ENCODE results near the gene LILRB3.

LILRB3 gene

DNA sequence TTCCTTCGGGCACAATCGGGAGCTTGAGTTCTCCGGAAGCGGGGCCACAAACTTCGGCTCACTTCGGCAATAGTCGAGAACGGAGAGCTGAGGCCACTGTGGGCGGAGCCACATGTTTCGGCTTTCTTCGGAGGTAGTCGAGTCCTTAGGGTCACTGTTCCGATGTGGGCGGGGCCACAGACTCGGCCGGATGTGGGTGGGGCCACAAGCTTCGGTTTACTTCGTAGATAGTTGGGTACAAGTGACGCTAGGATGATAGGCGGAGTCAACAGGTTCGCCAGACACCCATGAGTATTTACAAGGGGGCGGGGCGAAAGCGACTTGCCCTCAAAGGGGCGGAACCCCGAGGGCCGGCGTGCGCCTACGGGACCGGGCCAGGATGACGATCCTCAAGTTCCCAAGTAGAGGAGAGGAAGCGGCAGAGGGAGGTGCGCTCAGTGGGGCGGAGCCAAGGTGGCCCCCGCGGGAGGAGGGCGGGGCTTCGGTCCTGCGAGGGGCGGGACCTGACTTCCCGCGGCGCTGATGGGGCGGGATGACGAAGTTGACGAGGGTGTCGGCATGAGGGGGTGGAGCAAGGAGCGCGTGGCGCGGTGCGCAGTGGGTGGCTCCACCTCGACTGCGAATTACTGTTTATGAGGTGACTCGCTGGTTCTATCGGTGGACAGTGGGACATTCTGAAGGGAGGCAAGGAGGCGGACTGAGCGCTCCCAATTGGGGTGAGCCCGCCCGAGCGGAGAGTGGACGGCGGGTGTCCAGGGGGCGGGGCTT is 32.9 kb downstream of the LILRB3 start:
- peak; percentile 100 for DNase-seq
- H3K36me3 ChIP-seq (ENCODE audit: control insufficient read depth in 1 of 2, insufficient read depth in 2 of 2, low read depth in 1 of 2, low read length in 2 of 2) = peaks cover 25 to 36% of the 10 kb centered on the region in 2 experiments
- peak overlapping the region; percentile 91 to 92 for H3K18ac ChIP-seq (ENCODE audit: low read depth in 1 of 2, low read length in 2 of 2)
- H2AFZ ChIP-seq (ENCODE audit: low read depth, low read length) = peak overlapping the region; percentile 33
- H2BK5ac ChIP-seq (ENCODE audit: low read depth, low read length, poor library complexity, severe bottlenecking) = peak overlapping the region; percentile 94
- H3K27me3 ChIP-seq (ENCODE audit: control insufficient read depth in 1 of 2, insufficient read depth in 1 of 2, low read length in 2 of 2) = no peaks in the 10 kb centered on the region
- no peak overlapping the region for H2AK5ac ChIP-seq (ENCODE audit: low read length, severe bottlenecking)
- peak overlapping the region; percentile 92 for H4K91ac ChIP-seq (ENCODE audit: low read length)
- peak overlapping the region in 1 of 2 experiments; percentile 8 for H2BK12ac ChIP-seq (ENCODE audit: low read length in 2 of 2)
- H2BK15ac ChIP-seq (ENCODE audit: low read depth, poor library complexity, severe bottlenecking) = peak overlapping the region; percentile 75
- peak overlapping the region; percentile 94 for H3K9ac ChIP-seq (ENCODE audit: low read length)
- peak overlapping the region in 1 of 2 experiments; percentile 80 for H3K14ac ChIP-seq (ENCODE audit: low read length in 2 of 2)
- H3K9me3 ChIP-seq (ENCODE audit: control insufficient read depth, low read length) = no peaks in the 10 kb centered on the region
- peak overlapping the region; percentile 41 for H4K8ac ChIP-seq (ENCODE audit: low read length)
- peak overlapping the region; percentile 94 for H3K27ac ChIP-seq (ENCODE audit: low read length, poor library complexity, severe bottlenecking)
- H3K4me3 ChIP-seq (ENCODE audit: insufficient read depth in 1 of 2, low read depth in 1 of 2, low read length in 2 of 2) = peak overlapping the region; percentile 64 to 89
- H3K4ac ChIP-seq (ENCODE audit: low read depth in 1 of 2, low read length in 2 of 2) = peak overlapping the region in 1 of 2 experiments; percentile 22
- peaks cover 23% of the 10 kb centered on the region for H3K79me1 ChIP-seq (replicated peaks; ENCODE audit: low read length, poor library complexity, severe bottlenecking)
- peaks cover 18% of the 10 kb centered on the region for H3K4me1 ChIP-seq (ENCODE audit: control insufficient read depth, insufficient read depth, low read depth, low read length)
- H2BK120ac ChIP-seq (ENCODE audit: low read depth, low read length) = peak overlapping the region; percentile 44
- no peak overlapping the region for H3K23ac ChIP-seq (ENCODE audit: low read length in 2 of 2)
- WGBS = 1% methylated on average over 65 of the region's 65 CpGs
- peak overlapping the region; percentile 44 for H3K4me2 ChIP-seq (ENCODE audit: low read length, poor library complexity, severe bottlenecking)

DNA sequence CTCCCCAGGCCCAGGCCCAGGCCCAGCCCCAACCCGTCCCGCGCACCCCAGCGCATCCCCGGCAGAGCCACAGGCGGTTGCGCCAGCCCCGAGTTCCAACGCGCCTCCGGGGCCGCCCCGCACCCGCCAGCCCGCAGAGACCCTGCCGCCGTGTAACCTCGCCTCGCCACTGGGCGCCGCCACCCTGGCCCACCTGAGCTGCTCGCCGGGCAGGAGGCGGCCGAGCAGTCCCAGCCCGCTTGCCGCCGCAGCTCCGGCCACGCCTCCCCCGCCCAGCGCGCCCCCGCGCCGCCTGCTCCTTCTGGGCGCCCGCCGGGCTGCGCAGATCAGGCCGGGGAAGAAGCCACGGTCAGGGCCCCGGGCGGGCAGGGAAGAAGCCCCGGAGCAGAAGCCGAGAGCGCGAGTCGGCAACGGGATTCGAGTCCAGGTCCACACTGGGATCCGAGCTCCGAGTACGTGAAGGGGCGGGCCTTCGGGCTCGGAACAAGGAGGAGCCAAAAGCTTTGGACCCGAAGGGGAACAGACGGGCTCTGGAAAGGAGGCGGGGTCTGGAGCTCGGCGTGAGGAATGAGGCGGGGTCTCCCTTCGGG is 33.6 kb downstream of the LILRB3 start, which contains the start of gene MBOAT7:
Gene MBOAT7, minus strand, starts transcription at position 436 of the 590 bp plus-strand sequence. CDS start 1,072 bp downstream, outside the sequence.
- WGBS = under 1% methylated on average over 45 of the region's 64 CpGs
- Histone ChIP-seq H3K27me3 (ENCODE audit: control insufficient read depth in 1 of 2, insufficient read depth in 1 of 2, low read length in 2 of 2) (no peaks in the 10 kb centered on the region), H3K4ac (ENCODE audit: low read depth in 1 of 2, low read length in 2 of 2) (peak within 1 kb of the TSS; percentile 10 to 75)

DNA sequence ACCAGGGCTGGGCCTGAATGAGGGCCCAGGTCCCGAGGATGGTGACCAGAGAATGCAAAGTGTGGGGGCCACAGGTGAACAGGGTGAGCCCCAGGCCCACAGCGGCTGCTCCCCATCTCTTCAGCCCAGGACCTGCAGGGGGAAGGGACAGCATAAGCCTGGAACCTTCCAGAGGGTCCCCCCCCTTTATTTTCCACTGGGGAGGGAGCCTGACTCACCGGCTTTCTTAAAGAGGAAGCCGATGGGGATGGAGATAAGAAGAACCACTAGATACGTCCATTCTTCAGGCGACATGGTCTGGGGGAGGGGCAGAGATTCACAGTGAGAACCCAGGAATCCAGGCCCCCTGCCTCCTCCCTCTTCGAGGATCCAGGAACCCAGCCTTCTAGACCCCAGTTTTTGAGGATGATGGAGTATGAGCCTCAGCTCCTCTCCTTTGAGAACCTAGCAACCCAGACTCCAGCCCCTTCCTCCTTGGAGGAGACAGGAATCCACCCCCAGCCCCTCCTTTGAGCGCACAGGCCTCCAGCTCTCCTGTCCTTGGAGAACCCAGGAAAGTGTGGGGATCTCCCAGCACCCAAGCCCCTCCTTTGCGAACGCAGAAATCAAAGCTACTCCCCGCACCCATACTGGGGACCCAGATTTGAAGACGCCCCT is 34.5 kb downstream of the LILRB3 start:
- Histone ChIP-seq H3K4me1 (ENCODE audit: control insufficient read depth, insufficient read depth, low read depth, low read length) (peaks cover 18% of the 10 kb centered on the region), H3K4me3 (ENCODE audit: insufficient read depth in 1 of 2, low read depth in 1 of 2, low read length in 2 of 2) (peak overlapping the region; percentile 78 to 89), H3K79me1 (replicated peaks; ENCODE audit: low read length, poor library complexity, severe bottlenecking) (peaks cover 28% of the 10 kb centered on the region), H2BK15ac (ENCODE audit: low read depth, poor library complexity, severe bottlenecking) (peak overlapping the region; percentile 70), H3K14ac (ENCODE audit: low read length in 2 of 2) (peak overlapping the region in 1 of 2 experiments; percentile 9), H2BK12ac (ENCODE audit: low read length in 2 of 2) (peak overlapping the region in 1 of 2 experiments; percentile 11), H4K91ac (ENCODE audit: low read length) (no peak overlapping the region), H3K4ac (ENCODE audit: low read depth in 1 of 2, low read length in 2 of 2) (peak overlapping the region; percentile 75 to 76), H4K8ac (ENCODE audit: low read length) (peak overlapping the region; percentile 42), H2AFZ (ENCODE audit: low read depth, low read length) (no peak overlapping the region), H3K27ac (ENCODE audit: low read length, poor library complexity, severe bottlenecking) (peak overlapping the region; percentile 53), H3K18ac (ENCODE audit: low read depth in 1 of 2, low read length in 2 of 2) (peak overlapping the region; percentile 64 to 89), H3K9me3 (ENCODE audit: control insufficient read depth, low read length) (no peaks in the 10 kb centered on the region), H2BK5ac (ENCODE audit: low read depth, low read length, poor library complexity, severe bottlenecking) (no peak overlapping the region), H3K23ac (ENCODE audit: low read length in 2 of 2) (no peak overlapping the region), H3K9ac (ENCODE audit: low read length) (peak overlapping the region; percentile 94), H3K27me3 (ENCODE audit: control insufficient read depth in 1 of 2, insufficient read depth in 1 of 2, low read length in 2 of 2) (no peaks in the 10 kb centered on the region), H3K36me3 (ENCODE audit: control insufficient read depth in 1 of 2, insufficient read depth in 2 of 2, low read depth in 1 of 2, low read length in 2 of 2) (peaks cover 22 to 27% of the 10 kb centered on the region in 2 experiments), H3K4me2 (ENCODE audit: low read length, poor library complexity, severe bottlenecking) (peak overlapping the region; percentile 83), H2BK120ac (ENCODE audit: low read depth, low read length) (peak overlapping the region; percentile 77), H2AK5ac (ENCODE audit: low read length, severe bottlenecking) (peak overlapping the region; percentile 39)
- 24% methylated on average over 7 of the region's 12 CpGs for WGBS
- DNase-seq = peak; percentile 65

More for the DNA sequence above, 33.6 kb downstream of the LILRB3 start, which contains the start of gene MBOAT7:
- peak within 1 kb of the TSS; percentile 94 for H3K9ac ChIP-seq (ENCODE audit: low read length)
- peaks cover 18% of the 10 kb centered on the region for H3K4me1 ChIP-seq (ENCODE audit: control insufficient read depth, insufficient read depth, low read depth, low read length)
- peak within 1 kb of the TSS; percentile 39 for H2AK5ac ChIP-seq (ENCODE audit: low read length, severe bottlenecking)
- H2BK120ac ChIP-seq (ENCODE audit: low read depth, low read length) = peak within 1 kb of the TSS; percentile 77
- H3K9me3 ChIP-seq (ENCODE audit: control insufficient read depth, low read length) = no peaks in the 10 kb centered on the region
- H3K4me2 ChIP-seq (ENCODE audit: low read length, poor library complexity, severe bottlenecking) = peak within 1 kb of the TSS; percentile 83
- peak within 1 kb of the TSS; percentile 78 to 89 for H3K4me3 ChIP-seq (ENCODE audit: insufficient read depth in 1 of 2, low read depth in 1 of 2, low read length in 2 of 2)
- H3K18ac ChIP-seq (ENCODE audit: low read depth in 1 of 2, low read length in 2 of 2) = peak within 1 kb of the TSS; percentile 91 to 92
- H3K36me3 ChIP-seq (ENCODE audit: control insufficient read depth in 1 of 2, insufficient read depth in 2 of 2, low read depth in 1 of 2, low read length in 2 of 2) = peaks cover 22 to 30% of the 10 kb centered on the region in 2 experiments
- H4K8ac ChIP-seq (ENCODE audit: low read length) = peak within 1 kb of the TSS; percentile 41
- peak within 1 kb of the TSS; percentile 94 for H3K27ac ChIP-seq (ENCODE audit: low read length, poor library complexity, severe bottlenecking)
- H3K14ac ChIP-seq (ENCODE audit: low read length in 2 of 2) = peak within 1 kb of the TSS in 1 of 2 experiments; percentile 88
- peak within 1 kb of the TSS; percentile 92 for H4K91ac ChIP-seq (ENCODE audit: low read length)
- peaks cover 24% of the 10 kb centered on the region for H3K79me1 ChIP-seq (replicated peaks; ENCODE audit: low read length, poor library complexity, severe bottlenecking)
- H2BK12ac ChIP-seq (ENCODE audit: low read length in 2 of 2) = peak within 1 kb of the TSS in 1 of 2 experiments; percentile 72
- H3K23ac ChIP-seq (ENCODE audit: low read length in 2 of 2) = peak within 1 kb of the TSS in 1 of 2 experiments; percentile 74
- H2BK15ac ChIP-seq (ENCODE audit: low read depth, poor library complexity, severe bottlenecking) = peak within 1 kb of the TSS; percentile 75
- peak within 1 kb of the TSS; percentile 94 for H2BK5ac ChIP-seq (ENCODE audit: low read depth, low read length, poor library complexity, severe bottlenecking)
- DNase-seq = no peak
- peak within 1 kb of the TSS; percentile 81 for H2AFZ ChIP-seq (ENCODE audit: low read depth, low read length)

All from mesenchymal stem cell (in vitro differentiated cells and primary cell).